GM12864 (cell line): ENCODE results near the gene ADAMTS13.

Source experiments
- DNase-seq: peaks from one replicate; pipeline ENCODE4 v3.0.0-alpha.2; 2011; ENCODE audit warnings: low read depth
- H3K4me3 ChIP-seq: 2 replicates; pipeline ENCODE4 v1.5.1; 2011; ENCODE audit warnings: mild to moderate bottlenecking, low read depth, low read length, control low read depth
- TF ChIP-seq, protein P1 (sequence below): IDR thresholded peaks from 2 replicates; pipeline ENCODE4 v1.5.1; 2011; ENCODE audit warnings: low read depth, mild to moderate bottlenecking, moderate library complexity, low read length, control low read depth, inconsistent platforms; ENCODE audit errors: missing control alignments

The ADAMTS13 gene

GRCh38 chr9:133415170-133415569 lies 7.0 kb upstream of the ADAMTS13 start:
- DNase-seq = no peak
- TF ChIP-seq, protein P1, sequence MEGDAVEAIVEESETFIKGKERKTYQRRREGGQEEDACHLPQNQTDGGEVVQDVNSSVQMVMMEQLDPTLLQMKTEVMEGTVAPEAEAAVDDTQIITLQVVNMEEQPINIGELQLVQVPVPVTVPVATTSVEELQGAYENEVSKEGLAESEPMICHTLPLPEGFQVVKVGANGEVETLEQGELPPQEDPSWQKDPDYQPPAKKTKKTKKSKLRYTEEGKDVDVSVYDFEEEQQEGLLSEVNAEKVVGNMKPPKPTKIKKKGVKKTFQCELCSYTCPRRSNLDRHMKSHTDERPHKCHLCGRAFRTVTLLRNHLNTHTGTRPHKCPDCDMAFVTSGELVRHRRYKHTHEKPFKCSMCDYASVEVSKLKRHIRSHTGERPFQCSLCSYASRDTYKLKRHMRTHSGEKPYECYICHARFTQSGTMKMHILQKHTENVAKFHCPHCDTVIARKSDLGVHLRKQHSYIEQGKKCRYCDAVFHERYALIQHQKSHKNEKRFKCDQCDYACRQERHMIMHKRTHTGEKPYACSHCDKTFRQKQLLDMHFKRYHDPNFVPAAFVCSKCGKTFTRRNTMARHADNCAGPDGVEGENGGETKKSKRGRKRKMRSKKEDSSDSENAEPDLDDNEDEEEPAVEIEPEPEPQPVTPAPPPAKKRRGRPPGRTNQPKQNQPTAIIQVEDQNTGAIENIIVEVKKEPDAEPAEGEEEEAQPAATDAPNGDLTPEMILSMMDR = no peak
- no peak overlapping the region for H3K4me3 ChIP-seq

DNA sequence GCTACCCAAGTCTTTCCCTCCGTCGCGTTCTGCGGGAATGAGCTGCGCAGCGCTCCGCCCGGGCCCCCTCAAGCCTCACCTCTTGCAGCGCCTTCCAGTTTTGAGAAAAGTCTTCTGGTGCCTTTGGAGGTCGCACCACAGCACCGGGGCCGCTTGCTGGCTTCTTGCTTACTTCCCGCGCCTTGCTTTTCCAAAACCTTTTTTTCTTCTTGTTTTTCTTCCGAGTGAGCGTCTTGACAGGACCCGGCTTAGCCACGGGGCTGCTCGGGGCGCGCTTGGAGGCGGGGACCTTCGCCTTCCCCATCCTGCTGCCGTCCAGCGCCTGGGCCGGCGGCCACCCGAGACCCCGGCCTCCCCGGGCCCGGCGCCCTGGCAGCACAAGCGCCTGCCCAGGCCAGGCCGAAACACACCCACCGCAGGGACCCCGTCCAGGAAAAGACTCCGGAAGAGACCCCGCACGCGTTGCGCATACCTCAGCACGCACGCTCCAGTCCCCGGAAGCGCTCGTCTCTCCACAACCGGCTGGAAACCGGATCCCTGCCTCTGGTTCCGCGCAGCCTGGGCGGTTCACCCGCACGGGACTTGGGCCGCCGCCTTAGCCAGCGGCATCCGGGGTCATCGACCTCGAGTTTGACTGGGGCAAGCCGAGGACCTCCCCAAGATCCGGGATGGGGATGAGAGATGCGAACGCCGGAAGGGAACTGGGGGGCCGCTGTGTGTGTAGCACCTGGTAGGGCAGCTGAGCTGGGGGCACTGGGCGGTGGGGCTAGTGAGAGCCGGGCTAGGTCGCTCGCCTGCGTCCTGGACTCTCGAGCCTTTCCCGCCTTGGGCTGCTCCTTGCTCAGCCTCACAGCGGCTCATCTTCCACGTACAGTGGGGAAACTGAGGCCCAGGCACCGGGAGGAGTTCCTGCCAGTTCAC lies 4.4 kb upstream of the ADAMTS13 start, which contains the start of gene REXO4:
Gene REXO4, minus strand, starts transcription at position 470 of the 921 bp plus-strand sequence. Its CDS starts 166 bp downstream, at position 304.
- peak within 1 kb of the TSS; percentile 95 for H3K4me3 ChIP-seq
- TF ChIP-seq, protein P1 = no peak
- DNase-seq = peak; percentile 84

- no peak for DNase-seq
- TF ChIP-seq, protein P1 = no peak
- H3K4me3 ChIP-seq = peak overlapping the region; percentile 95; the same call in 1 of the 2 replicates
Observed at GRCh38 chr9:133419005-133419404, 3.2 kb upstream of the ADAMTS13 start.

- no peak overlapping the region for H3K4me3 ChIP-seq
- TF ChIP-seq, protein P1 = no peak
- DNase-seq = peak; percentile 88
Observed at GRCh38 chr9:133420392-133420827, 1.8 kb upstream of the ADAMTS13 start.

- no peak overlapping the region for H3K4me3 ChIP-seq
- TF ChIP-seq, protein P1 = no peak
- DNase-seq = no peak
Observed at GRCh38 chr9:133423216-133423615, 1.0 kb downstream of the ADAMTS13 start.

GRCh38 chr9:133424187-133424586 lies 2.0 kb downstream of the ADAMTS13 start:
- TF ChIP-seq, protein P1 = no peak
- no peak overlapping the region for H3K4me3 ChIP-seq
- DNase-seq = no peak
